H1 (cell line): ENCODE measurements around the gene ANKS1B. TPM values are rescaled to one million over a fixed set of nuclear protein-coding genes. Genes with fewer than 3 reads are reported as not detected.

Source experiments
- CHD7 ChIP-seq: fragments of 300-600 bp; sonication (generic); IDR thresholded peaks from 2 replicates; pipeline ENCODE4 v1.7.1; 2012; ENCODE audit warnings: low read length, moderate library complexity, mild to moderate bottlenecking, inconsistent platforms; ENCODE audit not compliant: insufficient replicate concordance
- polyA plus RNA-seq, 7 experiments: library from polyadenylated mRNA; depleted of rRNA in 3 of 7; stranded (reverse) in 5 of 7; unstranded in 2 of 7; fragments of >200 nt in 5 of 7; fragments of 200-250 nt in 2 of 7; gene quantifications; 1 replicate in 5 of 7; 2 replicates in 1 of 7; 4 replicates in 1 of 7; pipeline versions ENCODE4 v1.2.1 to v1.2.3, GENCODE V29; 2011 to 2013; ENCODE audit warnings: missing spikeins in 2 of 7, mixed read lengths in 2 of 7
- total RNA-seq: library from RNA; stranded (reverse); fragmentation: NEBNext Ultra II Directional; extraction: Animal tissue kit (Norgen Biotek cat#: 25700); gene quantifications from 2 replicates; pipeline ENCODE4 v1.2.1, GENCODE V29; 2021

Gene ANKS1B
- total and polyA plus RNA-seq, 2 of the 8 experiments (the other 6 are each of a cell fraction or from before 2014, with no cell fraction given) = 2.7 to 6.1 TPM

- TF ChIP-seq CHD7 = no peak
Measured at GRCh38 chr12:99045158-99045557, 939.6 kb downstream of the ANKS1B start (continued).
